Dendritic cell treated with granulocyte-macrophage colony-stimulating factor and Interleukin-4, amounts not matched to agents 40 ng/mL and 50 ng/mL, for 4 days (primary cell): ENCODE data around the gene SPCS2.

Experiments used
- H3K27ac Mint-ChIP-seq: one replicate; pipeline ENCODE4 v1.8.0; 2022; ENCODE audit warnings: mild to moderate bottlenecking, mixed read lengths
- H3K27me3 Mint-ChIP-seq: one replicate; pipeline ENCODE4 v1.8.0; 2022; ENCODE audit warnings: mild to moderate bottlenecking, mixed read lengths
- H3K36me3 Mint-ChIP-seq: one replicate; pipeline ENCODE4 v1.8.0; 2022; ENCODE audit warnings: low read depth, mixed read lengths
- H3K4me1 Mint-ChIP-seq: one replicate; pipeline ENCODE4 v1.8.0; 2022; ENCODE audit warnings: low read depth, mixed read lengths
- H3K4me3 Mint-ChIP-seq: one replicate; pipeline ENCODE4 v1.8.0; 2022; ENCODE audit warnings: mild to moderate bottlenecking, moderate library complexity, mixed read lengths
- H3K9me3 Mint-ChIP-seq: one replicate; pipeline ENCODE4 v1.8.0; 2022; ENCODE audit warnings: mixed read lengths
- intact Hi-C: fragments of 100-400 bp; cut with micrococcal nuclease; formaldehyde crosslinking; loops from one replicate; pipeline ENCODE4 v1.15.0; 2022

Gene SPCS2

DNA sequence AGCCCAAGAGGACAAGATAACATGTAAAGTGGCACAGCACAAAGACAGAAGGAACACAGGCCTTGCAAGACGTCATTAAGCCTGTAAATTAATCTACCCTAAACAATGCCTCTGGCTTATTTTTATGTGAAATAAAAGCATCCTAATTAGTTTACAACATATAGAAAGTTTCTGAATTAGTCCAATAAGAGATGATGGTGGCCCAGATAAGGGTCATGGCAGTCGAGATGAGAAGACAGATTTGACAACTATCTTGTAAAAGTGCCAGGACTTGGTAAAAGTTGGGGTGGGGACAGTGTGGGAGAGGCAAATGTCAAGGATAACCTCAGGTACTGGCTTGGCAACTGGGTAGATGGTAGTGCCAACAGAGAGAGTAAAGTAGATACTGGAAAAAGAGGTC, 13.8 kb upstream of the SPCS2 start:
- Mint-ChIP-seq H3K4me1 (no peaks in the 10 kb centered on the region), H3K27ac (no peak overlapping the region), H3K36me3 (peaks cover 63% of the 10 kb centered on the region), H3K27me3 (no peaks in the 10 kb centered on the region), H3K9me3 (no peaks in the 10 kb centered on the region), H3K4me3 (no peak overlapping the region)
- intact Hi-C loops: no loop called here

GRCh38 chr11:74936087-74936486, 13.0 kb upstream of the SPCS2 start:
- H3K27ac Mint-ChIP-seq: no peak overlapping the region
- H3K9me3 Mint-ChIP-seq: no peaks in the 10 kb centered on the region
- no peaks in the 10 kb centered on the region for H3K27me3 Mint-ChIP-seq
- no peaks in the 10 kb centered on the region for H3K4me1 Mint-ChIP-seq
- H3K4me3 Mint-ChIP-seq: no peak overlapping the region
- intact Hi-C loops: no loop called here
- H3K36me3 Mint-ChIP-seq: peaks cover 71% of the 10 kb centered on the region

GRCh38 chr11:74936976-74937375, 12.1 kb upstream of the SPCS2 start:
- intact Hi-C loops: no loop called here
- H3K36me3 Mint-ChIP-seq: peaks cover 80% of the 10 kb centered on the region
- no peak overlapping the region for H3K4me3 Mint-ChIP-seq
- no peaks in the 10 kb centered on the region for H3K9me3 Mint-ChIP-seq
- no peak overlapping the region for H3K27ac Mint-ChIP-seq
- H3K4me1 Mint-ChIP-seq: peaks cover 3% of the 10 kb centered on the region
- H3K27me3 Mint-ChIP-seq: no peaks in the 10 kb centered on the region

DNA sequence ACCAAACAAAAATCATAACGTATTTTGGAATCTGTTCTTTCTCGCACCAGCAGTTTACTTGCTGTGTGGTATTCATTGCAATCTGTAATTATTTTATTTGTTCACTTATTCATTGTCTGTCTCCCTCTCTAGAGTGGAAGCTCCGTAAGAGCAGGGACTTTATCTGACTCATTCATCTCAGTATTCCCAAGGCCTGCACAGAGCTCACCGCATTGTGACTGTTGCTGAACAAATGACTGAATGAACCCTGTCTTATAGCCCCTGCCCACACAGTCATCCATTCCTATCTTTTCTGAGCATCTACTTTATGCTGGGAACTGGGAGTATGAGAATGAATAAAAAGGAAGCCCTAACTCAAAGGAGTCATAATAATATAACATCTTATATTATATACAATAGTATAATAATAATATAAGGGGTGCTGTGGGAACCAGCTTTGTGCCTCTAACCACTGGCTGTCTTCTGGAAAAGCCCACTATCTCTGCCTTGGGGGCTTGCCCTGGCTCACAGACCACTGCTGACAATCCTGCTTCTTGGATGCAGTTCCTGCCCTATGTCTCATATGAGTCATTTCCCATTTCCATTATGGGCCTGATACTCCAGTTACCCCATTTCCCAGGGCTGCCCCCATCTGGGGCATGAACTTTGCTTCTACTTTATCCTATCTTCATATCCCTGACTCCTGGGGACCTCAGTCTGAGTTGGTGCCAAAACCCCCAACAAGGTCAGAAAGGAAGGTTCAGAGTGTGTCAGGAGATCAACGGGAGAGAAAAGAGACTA, 11.2 kb upstream of the SPCS2 start:
- Mint-ChIP-seq H3K27me3 (no peaks in the 10 kb centered on the region), H3K4me3 (no peak overlapping the region), H3K4me1 (peaks cover 8% of the 10 kb centered on the region), H3K36me3 (peaks cover 81% of the 10 kb centered on the region), H3K9me3 (no peaks in the 10 kb centered on the region), H3K27ac (no peak overlapping the region)
- intact Hi-C loops: no loop called here

GRCh38 chr11:74941492-74941891, 7.6 kb upstream of the SPCS2 start:
- Mint-ChIP-seq H3K4me1 (peaks cover 22% of the 10 kb centered on the region), H3K9me3 (no peaks in the 10 kb centered on the region), H3K27me3 (no peaks in the 10 kb centered on the region), H3K4me3 (no peak overlapping the region), H3K36me3 (peaks cover 68% of the 10 kb centered on the region), H3K27ac (no peak overlapping the region)
- intact Hi-C loops: no loop called here

DNA sequence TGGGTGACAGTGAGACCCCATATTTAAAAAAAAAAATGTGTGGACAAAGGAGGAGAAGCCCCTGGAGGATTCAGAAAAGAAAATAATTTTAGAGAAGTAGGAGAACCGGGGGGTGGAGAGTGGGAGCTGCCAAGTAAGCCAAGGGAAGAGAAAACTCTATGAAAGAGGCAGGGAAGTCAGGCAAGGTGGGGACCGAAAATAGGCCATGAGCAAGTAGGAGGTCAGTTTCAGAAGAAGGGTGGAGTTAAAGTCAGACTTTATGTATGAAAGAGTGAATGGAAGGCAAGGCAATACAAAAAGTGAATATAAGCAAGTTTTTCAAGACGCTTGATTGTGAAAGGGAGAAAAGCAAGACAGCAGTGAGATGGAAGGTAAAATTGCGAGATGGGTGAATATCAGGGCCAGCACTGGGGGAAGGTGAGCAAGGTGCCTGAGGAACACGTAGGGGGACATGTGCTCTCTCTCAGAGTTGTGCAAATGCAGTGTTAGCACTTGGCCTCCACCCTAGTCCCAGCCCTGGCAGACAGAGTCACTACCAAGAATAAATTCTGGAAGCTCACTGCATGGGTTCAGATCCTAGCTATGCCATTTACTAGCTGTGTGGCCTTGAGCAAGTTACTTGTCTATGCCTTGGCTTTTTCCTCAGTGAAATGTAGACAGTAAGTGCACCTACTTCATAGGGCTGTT, 6.8 kb upstream of the SPCS2 start:
- H3K27ac Mint-ChIP-seq: no peak overlapping the region
- H3K4me3 Mint-ChIP-seq: no peak overlapping the region
- intact Hi-C loops: no loop called here
- peaks cover 23% of the 10 kb centered on the region for H3K4me1 Mint-ChIP-seq
- H3K36me3 Mint-ChIP-seq: peaks cover 65% of the 10 kb centered on the region
- H3K27me3 Mint-ChIP-seq: no peaks in the 10 kb centered on the region
- H3K9me3 Mint-ChIP-seq: no peaks in the 10 kb centered on the region

DNA sequence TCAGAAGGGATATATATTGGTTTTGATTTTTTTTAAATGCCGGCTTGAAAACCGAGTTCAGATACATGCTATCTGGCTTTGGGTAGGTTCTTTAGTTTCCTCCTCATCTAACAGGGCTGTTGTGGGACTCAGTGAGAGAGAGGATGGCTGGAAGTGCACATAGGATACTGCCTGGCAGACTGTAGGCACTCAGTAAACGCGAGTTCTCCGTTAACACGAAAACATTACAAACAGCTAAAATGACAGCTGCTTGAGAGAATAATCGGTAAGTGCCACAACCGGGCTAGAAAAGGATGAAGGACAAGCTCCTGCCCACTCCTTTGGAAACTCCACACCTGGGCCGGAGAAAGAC, 544 bp upstream of the SPCS2 start:
- H3K36me3 Mint-ChIP-seq: peaks cover 52% of the 10 kb centered on the region
- H3K4me1 Mint-ChIP-seq: peaks cover 49% of the 10 kb centered on the region
- intact Hi-C loops: loop anchor here (2.0 kb wide), 1 partner anchor 40 kb away; the partner anchor contains the start of gene NEU3
- H3K4me3 Mint-ChIP-seq: peak overlapping the region; percentile 85
- H3K9me3 Mint-ChIP-seq: no peaks in the 10 kb centered on the region
- H3K27me3 Mint-ChIP-seq: no peaks in the 10 kb centered on the region
- peak overlapping the region; percentile 96 for H3K27ac Mint-ChIP-seq

- H3K36me3 Mint-ChIP-seq: peaks cover 60% of the 10 kb centered on the region
- peak overlapping the region; percentile 85 for H3K4me3 Mint-ChIP-seq
- no peaks in the 10 kb centered on the region for H3K9me3 Mint-ChIP-seq
- H3K4me1 Mint-ChIP-seq: peaks cover 51% of the 10 kb centered on the region
- intact Hi-C loops: loop anchor here (2.0 kb wide), 1 partner anchor 39 kb away; the partner anchor contains the start of gene NEU3
- H3K27ac Mint-ChIP-seq: peak overlapping the region; percentile 96
- no peaks in the 10 kb centered on the region for H3K27me3 Mint-ChIP-seq
Measured at GRCh38 chr11:74949753-74950137, 679 bp downstream of the SPCS2 start.

- intact Hi-C loops: no loop called here
- peaks cover 64% of the 10 kb centered on the region for H3K36me3 Mint-ChIP-seq
- H3K27ac Mint-ChIP-seq: peak overlapping the region; percentile 96
- peaks cover 48% of the 10 kb centered on the region for H3K4me1 Mint-ChIP-seq
- H3K27me3 Mint-ChIP-seq: no peaks in the 10 kb centered on the region
- peak overlapping the region; percentile 85 for H3K4me3 Mint-ChIP-seq
- no peaks in the 10 kb centered on the region for H3K9me3 Mint-ChIP-seq
Measured at GRCh38 chr11:74950374-74950969, 1.4 kb downstream of the SPCS2 start.

DNA sequence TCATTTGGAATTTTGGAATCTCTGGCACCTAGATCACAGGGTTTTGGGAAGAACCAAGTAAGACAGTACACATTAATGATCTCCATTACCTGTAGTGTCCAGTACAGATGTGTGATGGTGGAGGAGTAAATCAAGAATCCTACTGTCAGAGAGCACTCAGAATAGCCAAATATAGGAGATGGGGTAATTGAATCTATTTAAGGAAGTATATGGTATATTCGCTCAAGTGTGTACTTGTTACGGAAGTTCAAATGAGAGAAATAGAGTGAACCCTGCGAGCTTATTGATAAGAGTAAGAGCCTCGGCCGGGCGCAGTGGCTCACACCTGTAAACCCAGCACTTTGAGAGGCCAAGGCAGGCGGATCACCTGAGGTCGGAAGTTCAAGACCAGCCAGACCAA, 2.2 kb downstream of the SPCS2 start:
- H3K36me3 Mint-ChIP-seq: peaks cover 67% of the 10 kb centered on the region
- peaks cover 49% of the 10 kb centered on the region for H3K4me1 Mint-ChIP-seq
- H3K27me3 Mint-ChIP-seq: no peaks in the 10 kb centered on the region
- intact Hi-C loops: no loop called here
- H3K4me3 Mint-ChIP-seq: no peak overlapping the region
- H3K9me3 Mint-ChIP-seq: no peaks in the 10 kb centered on the region
- peak overlapping the region; percentile 50 for H3K27ac Mint-ChIP-seq

GRCh38 chr11:74952752-74953151, 3.7 kb downstream of the SPCS2 start:
- no peaks in the 10 kb centered on the region for H3K27me3 Mint-ChIP-seq

GRCh38 chr11:74953451-74953850, 4.4 kb downstream of the SPCS2 start:
- H3K9me3 Mint-ChIP-seq: no peaks in the 10 kb centered on the region
- H3K4me3 Mint-ChIP-seq: no peak overlapping the region
- peaks cover 78% of the 10 kb centered on the region for H3K36me3 Mint-ChIP-seq
- H3K27ac Mint-ChIP-seq: no peak overlapping the region
- intact Hi-C loops: no loop called here
- H3K27me3 Mint-ChIP-seq: no peaks in the 10 kb centered on the region
- H3K4me1 Mint-ChIP-seq: peaks cover 64% of the 10 kb centered on the region

More at GRCh38 chr11:74952752-74953151, 3.7 kb downstream of the SPCS2 start:
- intact Hi-C loops: no loop called here
- no peak overlapping the region for H3K4me3 Mint-ChIP-seq
- no peaks in the 10 kb centered on the region for H3K9me3 Mint-ChIP-seq
- no peak overlapping the region for H3K27ac Mint-ChIP-seq
- peaks cover 57% of the 10 kb centered on the region for H3K4me1 Mint-ChIP-seq
- H3K36me3 Mint-ChIP-seq: peaks cover 73% of the 10 kb centered on the region

DNA sequence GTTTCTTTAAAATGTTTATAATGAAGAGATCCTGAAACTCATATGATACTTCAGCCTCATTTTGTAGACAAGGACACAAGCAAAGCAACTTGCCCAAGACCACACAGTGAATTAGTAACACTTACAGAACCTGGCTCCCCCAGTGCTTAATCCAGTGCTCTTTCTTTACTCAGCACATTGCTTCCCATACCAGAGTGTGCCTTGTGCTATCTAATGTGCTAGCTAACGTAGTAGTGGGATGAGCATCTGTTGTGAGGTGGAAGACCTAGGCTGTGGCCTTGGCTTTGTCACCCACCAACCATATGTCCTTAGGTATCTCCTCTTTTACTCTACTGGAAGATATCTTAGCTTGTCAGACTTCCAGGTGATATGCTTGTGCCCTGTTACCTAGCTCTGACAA, 5.1 kb downstream of the SPCS2 start:
- no peaks in the 10 kb centered on the region for H3K9me3 Mint-ChIP-seq
- H3K4me3 Mint-ChIP-seq: no peak overlapping the region
- peaks cover 72% of the 10 kb centered on the region for H3K4me1 Mint-ChIP-seq
- intact Hi-C loops: no loop called here
- no peaks in the 10 kb centered on the region for H3K27me3 Mint-ChIP-seq
- no peak overlapping the region for H3K27ac Mint-ChIP-seq
- peaks cover 80% of the 10 kb centered on the region for H3K36me3 Mint-ChIP-seq

- peaks cover 79% of the 10 kb centered on the region for H3K36me3 Mint-ChIP-seq
Measured at GRCh38 chr11:74956397-74957015, 7.4 kb downstream of the SPCS2 start.

More at GRCh38 chr11:74956397-74957015, 7.4 kb downstream of the SPCS2 start:
- peak overlapping the region; percentile 12 for H3K27ac Mint-ChIP-seq
- intact Hi-C loops: no loop called here
- H3K27me3 Mint-ChIP-seq: no peaks in the 10 kb centered on the region
- no peak overlapping the region for H3K4me3 Mint-ChIP-seq
- H3K4me1 Mint-ChIP-seq: peaks cover 66% of the 10 kb centered on the region
- H3K9me3 Mint-ChIP-seq: no peaks in the 10 kb centered on the region
